ENCODE measurements around the gene LRP1B.

DNA sequence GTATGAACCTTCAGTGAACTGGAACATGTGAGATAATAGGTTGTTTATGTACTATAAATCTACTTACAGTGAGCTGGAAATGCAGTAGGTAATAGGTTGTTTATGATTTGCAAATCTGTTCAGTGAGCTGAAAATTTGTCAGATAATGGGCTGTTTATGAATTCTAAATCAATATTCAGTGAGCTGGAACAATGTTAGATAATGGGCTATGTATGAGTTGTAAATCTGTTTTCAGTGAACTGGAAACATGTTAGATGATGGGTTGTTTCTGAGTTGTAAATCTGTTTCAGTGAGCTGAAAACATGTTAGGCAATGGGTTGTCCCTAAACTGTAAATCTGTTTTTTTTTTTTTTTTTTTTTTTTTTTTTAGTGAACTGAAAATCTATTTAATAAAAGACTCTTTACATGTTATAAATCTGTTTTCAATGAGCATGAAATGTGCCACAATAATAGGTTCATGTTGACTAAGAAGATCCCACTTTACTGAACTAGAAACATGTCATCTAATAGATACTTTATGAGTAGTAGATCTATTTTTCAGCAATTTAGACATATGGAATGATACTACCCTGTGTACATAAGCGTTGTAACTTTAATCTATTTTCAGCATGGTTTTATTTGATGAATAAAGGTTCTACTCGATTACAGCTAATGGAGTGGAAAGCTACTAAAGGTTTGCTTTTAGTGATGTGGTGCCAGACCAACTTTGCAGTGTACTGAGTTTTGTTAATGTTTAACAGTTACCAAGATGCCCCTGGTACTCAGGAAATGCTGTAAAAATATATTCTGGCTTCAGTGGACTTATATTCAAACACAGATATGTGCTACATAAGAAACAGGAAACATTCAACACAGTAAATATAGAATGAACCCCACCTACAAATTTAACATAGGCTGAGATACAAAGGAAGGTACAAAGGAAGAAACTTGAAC, 1471.8 kb downstream of the LRP1B start:
- TF ChIP-seq, protein P1, sequence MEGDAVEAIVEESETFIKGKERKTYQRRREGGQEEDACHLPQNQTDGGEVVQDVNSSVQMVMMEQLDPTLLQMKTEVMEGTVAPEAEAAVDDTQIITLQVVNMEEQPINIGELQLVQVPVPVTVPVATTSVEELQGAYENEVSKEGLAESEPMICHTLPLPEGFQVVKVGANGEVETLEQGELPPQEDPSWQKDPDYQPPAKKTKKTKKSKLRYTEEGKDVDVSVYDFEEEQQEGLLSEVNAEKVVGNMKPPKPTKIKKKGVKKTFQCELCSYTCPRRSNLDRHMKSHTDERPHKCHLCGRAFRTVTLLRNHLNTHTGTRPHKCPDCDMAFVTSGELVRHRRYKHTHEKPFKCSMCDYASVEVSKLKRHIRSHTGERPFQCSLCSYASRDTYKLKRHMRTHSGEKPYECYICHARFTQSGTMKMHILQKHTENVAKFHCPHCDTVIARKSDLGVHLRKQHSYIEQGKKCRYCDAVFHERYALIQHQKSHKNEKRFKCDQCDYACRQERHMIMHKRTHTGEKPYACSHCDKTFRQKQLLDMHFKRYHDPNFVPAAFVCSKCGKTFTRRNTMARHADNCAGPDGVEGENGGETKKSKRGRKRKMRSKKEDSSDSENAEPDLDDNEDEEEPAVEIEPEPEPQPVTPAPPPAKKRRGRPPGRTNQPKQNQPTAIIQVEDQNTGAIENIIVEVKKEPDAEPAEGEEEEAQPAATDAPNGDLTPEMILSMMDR (IDR thresholded peaks at IDR 0.05; ENCODE audit: low read depth, low read length, poor library complexity, severe bottlenecking): no peak
- TF ChIP-seq EZH2phosphoT487 (IDR thresholded peaks at IDR 0.05; ENCODE audit: borderline replicate concordance, low read length): no peak
